KMS-11 (cell line): ENCODE measurements around the gene SH2D2A.

Source experiments
- H2AFZ ChIP-seq: fragments of 200-600 bp; sonication (generic); 2 replicates; pipeline ENCODE4 v1.6.1; 2016; ENCODE audit warnings: antibody characterized with exemption, mixed run types, low read depth
- H3K27ac ChIP-seq: fragments of 200-600 bp; sonication (generic); 2 replicates; pipeline ENCODE4 v1.6.1; 2016; ENCODE audit warnings: mild to moderate bottlenecking, mixed run types
- H3K27me3 ChIP-seq: fragments of 200-600 bp; sonication (generic); 2 replicates; pipeline ENCODE4 v1.6.1; 2017; ENCODE audit warnings: mild to moderate bottlenecking, low read depth, mixed run types, moderate library complexity; ENCODE audit not compliant: insufficient read depth
- H3K36me3 ChIP-seq: fragments of 200-600 bp; sonication (generic); 2 replicates; pipeline ENCODE4 v1.6.1; 2017; ENCODE audit warnings: mild to moderate bottlenecking, mixed run types; ENCODE audit not compliant: insufficient read depth
- H3K4me1 ChIP-seq: fragments of 200-600 bp; sonication (generic); 2 replicates; pipeline ENCODE4 v1.6.1; 2016; ENCODE audit warnings: mild to moderate bottlenecking, low read depth, mixed run types; ENCODE audit not compliant: poor library complexity, severe bottlenecking
- H3K4me2 ChIP-seq: fragments of 200-600 bp; sonication (generic); 2 replicates; pipeline ENCODE4 v1.7.0; 2016; ENCODE audit warnings: mild to moderate bottlenecking, mixed run types
- H3K4me3 ChIP-seq: fragments of 200-600 bp; sonication (generic); IDR thresholded peaks from 2 replicates; pipeline ENCODE4 v1.6.1; 2017; ENCODE audit warnings: low read depth, low read length, mixed read lengths; ENCODE audit not compliant: insufficient read depth
- H3K79me2 ChIP-seq: fragments of 200-600 bp; sonication (generic); 2 replicates; pipeline ENCODE4 v1.6.1; 2016; ENCODE audit warnings: low read depth, mixed run types; ENCODE audit not compliant: insufficient read depth
- H3K9ac ChIP-seq: fragments of 200-600 bp; sonication (generic); 2 replicates; pipeline ENCODE4 v1.6.1; 2016; ENCODE audit warnings: mild to moderate bottlenecking, mixed run types
- H4K20me1 ChIP-seq: fragments of 200-600 bp; sonication (generic); 2 replicates; pipeline ENCODE4 v1.6.1; 2016; ENCODE audit warnings: mild to moderate bottlenecking, mixed run types; ENCODE audit not compliant: insufficient read depth
- CTCF ChIP-seq: fragments of 200-600 bp; sonication (generic); conservative IDR thresholded peaks from 2 replicates; pipeline ENCODE4 v1.6.1; 2017; ENCODE audit warnings: low read depth, mild to moderate bottlenecking, antibody characterized with exemption, low read length, moderate library complexity, mixed read lengths

Gene SH2D2A

GRCh38 chr1:156857532-156857931 lies 40.9 kb upstream of the SH2D2A start:
- Histone ChIP-seq H3K27me3 (peaks cover 85% of the 10 kb centered on the region), H3K4me1 (peaks cover 22% of the 10 kb centered on the region), H4K20me1 (no peaks in the 10 kb centered on the region), H2AFZ (no peak overlapping the region), H3K27ac (no peak overlapping the region), H3K36me3 (no peaks in the 10 kb centered on the region), H3K9ac (no peak overlapping the region), H3K79me2 (no peaks in the 10 kb centered on the region), H3K4me3 (no peak overlapping the region), H3K4me2 (no peak overlapping the region)
- no peak for TF ChIP-seq CTCF

DNA sequence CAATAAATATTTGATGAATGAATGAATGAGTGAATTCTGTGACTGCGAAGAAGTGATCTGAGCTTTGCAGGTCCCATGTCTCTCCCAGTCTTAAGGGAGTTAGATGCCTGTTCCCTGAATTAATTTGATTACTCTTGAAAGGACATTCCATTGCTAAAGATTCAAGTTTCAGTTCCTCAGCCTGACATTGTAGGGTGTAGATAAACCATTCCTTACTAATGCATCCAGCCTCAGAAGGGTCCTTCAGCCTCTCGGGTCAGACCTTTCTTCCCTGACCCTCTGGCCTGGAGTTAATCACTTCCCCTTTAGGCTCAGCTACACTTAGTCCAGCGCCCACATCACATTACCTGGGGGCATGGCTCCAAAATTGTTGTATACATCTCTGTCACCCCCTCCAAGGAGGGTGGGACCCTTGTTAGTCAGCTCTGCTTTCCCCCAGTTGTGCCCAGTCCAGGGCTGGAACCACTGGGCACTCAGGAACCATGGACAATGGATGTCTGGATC lies 39.7 kb upstream of the SH2D2A start:
- Histone ChIP-seq H3K27ac (no peak overlapping the region), H3K4me3 (no peak overlapping the region), H3K36me3 (no peaks in the 10 kb centered on the region), H3K4me1 (peaks cover 22% of the 10 kb centered on the region), H3K4me2 (no peak overlapping the region), H4K20me1 (no peaks in the 10 kb centered on the region), H3K79me2 (no peaks in the 10 kb centered on the region), H3K9ac (no peak overlapping the region), H3K27me3 (peaks cover 80% of the 10 kb centered on the region), H2AFZ (no peak overlapping the region)
- no peak for TF ChIP-seq CTCF

- H3K4me3 ChIP-seq: no peak overlapping the region
- no peaks in the 10 kb centered on the region for H4K20me1 ChIP-seq
- no peak overlapping the region for H3K27ac ChIP-seq
- H3K27me3 ChIP-seq: peaks cover 63% of the 10 kb centered on the region
- H3K36me3 ChIP-seq: no peaks in the 10 kb centered on the region
- no peak overlapping the region for H2AFZ ChIP-seq
- TF ChIP-seq CTCF: no peak
- no peak overlapping the region for H3K4me2 ChIP-seq
- peaks cover 5% of the 10 kb centered on the region for H3K4me1 ChIP-seq
- H3K79me2 ChIP-seq: no peaks in the 10 kb centered on the region
- H3K9ac ChIP-seq: no peak overlapping the region
Observed at GRCh38 chr1:156854634-156855033, 38.0 kb upstream of the SH2D2A start.

DNA sequence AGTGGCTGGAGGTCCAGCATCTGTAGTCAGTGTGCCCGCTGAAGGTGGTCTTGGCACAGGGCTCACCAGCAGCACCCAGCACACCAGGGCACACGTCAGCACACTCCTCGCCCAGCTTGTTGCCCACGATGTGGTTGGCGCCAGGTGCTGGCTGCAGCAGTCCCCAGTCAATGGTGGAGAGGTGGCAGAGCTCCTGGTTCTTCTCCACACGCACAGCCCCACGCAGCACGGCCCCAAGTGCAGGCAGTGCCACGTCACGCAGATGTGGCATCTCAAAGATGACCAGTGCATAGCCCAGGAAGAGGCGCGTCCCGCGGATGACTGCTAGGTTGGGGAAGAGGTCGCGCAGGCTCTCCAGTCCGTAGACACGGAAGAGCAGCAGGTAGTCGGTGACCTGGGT lies 37.1 kb upstream of the SH2D2A start:
- Histone ChIP-seq H3K9ac (no peak overlapping the region), H4K20me1 (no peaks in the 10 kb centered on the region), H3K4me3 (no peak overlapping the region), H2AFZ (no peak overlapping the region), H3K36me3 (no peaks in the 10 kb centered on the region), H3K79me2 (no peaks in the 10 kb centered on the region), H3K4me1 (no peaks in the 10 kb centered on the region), H3K27me3 (peaks cover 54% of the 10 kb centered on the region), H3K27ac (no peak overlapping the region), H3K4me2 (no peak overlapping the region)
- TF ChIP-seq CTCF: no peak
